Loucy (cell line): ENCODE results near the gene ADAMTS8.

ENCODE experiments used
- H2AFZ ChIP-seq: fragments of 200-600 bp; sonication (generic); 2 replicates; pipeline ENCODE4 v1.6.0; 2016; ENCODE audit warnings: antibody characterized with exemption, mild to moderate bottlenecking, low read length, moderate library complexity
- H3F3A ChIP-seq: fragments of 200-600 bp; 2 replicates; pipeline ENCODE4 v1.6.0; 2016; ENCODE audit warnings: antibody characterized with exemption, low read depth, mild to moderate bottlenecking
- H3K27me3 ChIP-seq: fragments of 200-600 bp; sonication (generic); 2 replicates; pipeline ENCODE4 v1.6.1; 2014; ENCODE audit warnings: low read length, mild to moderate bottlenecking; ENCODE audit not compliant: insufficient read depth, poor library complexity, severe bottlenecking
- H3K36me3 ChIP-seq: fragments of 200-600 bp; sonication (generic); 2 replicates; pipeline ENCODE4 v1.6.1; 2016; ENCODE audit warnings: low read length; ENCODE audit not compliant: insufficient read depth
- H3K4me1 ChIP-seq: fragments of 200-600 bp; sonication (generic); 2 replicates; pipeline ENCODE4 v1.5.1; 2014; ENCODE audit warnings: low read length, mild to moderate bottlenecking; ENCODE audit not compliant: insufficient read depth, poor library complexity, severe bottlenecking
- H3K4me2 ChIP-seq: fragments of 200-600 bp; sonication (generic); 2 replicates; pipeline ENCODE4 v1.6.0; 2014; ENCODE audit warnings: antibody characterized with exemption, low read length, low read depth, mild to moderate bottlenecking; ENCODE audit not compliant: poor library complexity, severe bottlenecking
- H3K4me3 ChIP-seq: fragments of 200-600 bp; sonication (generic); 2 replicates; pipeline ENCODE4 v1.5.1; 2014; ENCODE audit warnings: low read length, mild to moderate bottlenecking, mixed read lengths; ENCODE audit not compliant: poor library complexity, severe bottlenecking
- H3K79me2 ChIP-seq: fragments of 200-600 bp; sonication (generic); 2 replicates; pipeline ENCODE4 v1.6.1; 2014; ENCODE audit warnings: low read length; ENCODE audit not compliant: insufficient read depth
- H3K9ac ChIP-seq: fragments of 200-600 bp; sonication (generic); 2 replicates; pipeline ENCODE4 v1.6.0; 2014; ENCODE audit warnings: mild to moderate bottlenecking, low read depth, low read length, moderate library complexity; ENCODE audit not compliant: poor library complexity, severe bottlenecking
- H3K9me2 ChIP-seq: fragments of 200-600 bp; sonication (generic); replicated peaks from 2 replicates; pipeline ENCODE4 v1.6.1; 2016; ENCODE audit warnings: low read depth, low read length, mixed read lengths
- H3K9me3 ChIP-seq: fragments of 200-600 bp; sonication (generic); 2 replicates; pipeline ENCODE4 v1.6.1; 2014; ENCODE audit warnings: mild to moderate bottlenecking, antibody characterized with exemption, low read length, low read depth; ENCODE audit not compliant: insufficient read depth
- H4K20me1 ChIP-seq: fragments of 200-600 bp; sonication (generic); 2 replicates; pipeline ENCODE4 v1.6.0; 2014; ENCODE audit warnings: antibody characterized with exemption, low read length, mild to moderate bottlenecking; ENCODE audit not compliant: insufficient read depth, poor library complexity, severe bottlenecking
- EZH2phosphoT487 ChIP-seq: fragments of 200-600 bp; IDR thresholded peaks from 2 replicates; pipeline ENCODE4 v1.6.1; 2018; ENCODE audit warnings: antibody characterized with exemption, mild to moderate bottlenecking, moderate library complexity, borderline replicate concordance
- TF ChIP-seq, protein P1 (sequence below): fragments of 200-600 bp; sonication (generic); conservative IDR thresholded peaks from 2 replicates; pipeline ENCODE4 v1.5.1; 2014; ENCODE audit warnings: mild to moderate bottlenecking, antibody characterized with exemption, low read length

The ADAMTS8 gene

GRCh38 chr11:130433357-130433756, 4.9 kb upstream of the ADAMTS8 start:
- H3K27me3 ChIP-seq = peaks cover 5% of the 10 kb centered on the region
- TF ChIP-seq, protein P1, sequence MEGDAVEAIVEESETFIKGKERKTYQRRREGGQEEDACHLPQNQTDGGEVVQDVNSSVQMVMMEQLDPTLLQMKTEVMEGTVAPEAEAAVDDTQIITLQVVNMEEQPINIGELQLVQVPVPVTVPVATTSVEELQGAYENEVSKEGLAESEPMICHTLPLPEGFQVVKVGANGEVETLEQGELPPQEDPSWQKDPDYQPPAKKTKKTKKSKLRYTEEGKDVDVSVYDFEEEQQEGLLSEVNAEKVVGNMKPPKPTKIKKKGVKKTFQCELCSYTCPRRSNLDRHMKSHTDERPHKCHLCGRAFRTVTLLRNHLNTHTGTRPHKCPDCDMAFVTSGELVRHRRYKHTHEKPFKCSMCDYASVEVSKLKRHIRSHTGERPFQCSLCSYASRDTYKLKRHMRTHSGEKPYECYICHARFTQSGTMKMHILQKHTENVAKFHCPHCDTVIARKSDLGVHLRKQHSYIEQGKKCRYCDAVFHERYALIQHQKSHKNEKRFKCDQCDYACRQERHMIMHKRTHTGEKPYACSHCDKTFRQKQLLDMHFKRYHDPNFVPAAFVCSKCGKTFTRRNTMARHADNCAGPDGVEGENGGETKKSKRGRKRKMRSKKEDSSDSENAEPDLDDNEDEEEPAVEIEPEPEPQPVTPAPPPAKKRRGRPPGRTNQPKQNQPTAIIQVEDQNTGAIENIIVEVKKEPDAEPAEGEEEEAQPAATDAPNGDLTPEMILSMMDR = no peak
- no peak for TF ChIP-seq EZH2phosphoT487
- peaks cover 20% of the 10 kb centered on the region for H3K4me1 ChIP-seq
- H4K20me1 ChIP-seq = no peaks in the 10 kb centered on the region
- no peak overlapping the region for H3K4me3 ChIP-seq
- H3K79me2 ChIP-seq = no peaks in the 10 kb centered on the region
- H3K9me3 ChIP-seq = no peaks in the 10 kb centered on the region
- H2AFZ ChIP-seq = no peak overlapping the region
- H3K4me2 ChIP-seq = no peak overlapping the region
- H3K9ac ChIP-seq = no peak overlapping the region
- H3K9me2 ChIP-seq = no peaks in the 10 kb centered on the region
- no peaks in the 10 kb centered on the region for H3F3A ChIP-seq
- no peaks in the 10 kb centered on the region for H3K36me3 ChIP-seq

DNA sequence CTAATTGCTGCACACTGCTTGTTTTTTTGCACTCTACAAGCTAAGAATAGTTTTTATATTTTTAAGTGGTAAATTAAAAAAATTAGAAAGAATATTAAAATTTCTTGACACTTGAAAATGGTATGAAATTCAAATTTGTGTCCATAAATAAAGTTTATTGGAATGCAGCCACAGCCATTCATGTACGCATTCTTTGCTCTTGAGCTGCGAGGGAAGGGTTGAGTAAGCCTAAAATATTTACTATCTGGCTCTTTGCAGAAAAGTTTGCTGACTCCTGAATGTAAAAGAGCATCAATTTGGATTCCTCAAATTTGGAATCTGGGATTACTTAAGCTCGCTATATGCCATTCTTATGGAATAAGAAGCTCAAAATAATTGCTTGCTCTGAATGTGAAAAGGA, 3.4 kb upstream of the ADAMTS8 start:
- peaks cover 9% of the 10 kb centered on the region for H3K4me1 ChIP-seq
- no peaks in the 10 kb centered on the region for H4K20me1 ChIP-seq
- no peaks in the 10 kb centered on the region for H3K9me3 ChIP-seq
- H3K27me3 ChIP-seq = peaks cover 5% of the 10 kb centered on the region
- no peak overlapping the region for H3K4me3 ChIP-seq
- no peaks in the 10 kb centered on the region for H3F3A ChIP-seq
- TF ChIP-seq EZH2phosphoT487 = no peak
- TF ChIP-seq, protein P1 = no peak
- no peak overlapping the region for H2AFZ ChIP-seq
- no peaks in the 10 kb centered on the region for H3K36me3 ChIP-seq
- no peak overlapping the region for H3K9ac ChIP-seq
- no peaks in the 10 kb centered on the region for H3K9me2 ChIP-seq
- no peak overlapping the region for H3K4me2 ChIP-seq
- no peaks in the 10 kb centered on the region for H3K79me2 ChIP-seq

DNA sequence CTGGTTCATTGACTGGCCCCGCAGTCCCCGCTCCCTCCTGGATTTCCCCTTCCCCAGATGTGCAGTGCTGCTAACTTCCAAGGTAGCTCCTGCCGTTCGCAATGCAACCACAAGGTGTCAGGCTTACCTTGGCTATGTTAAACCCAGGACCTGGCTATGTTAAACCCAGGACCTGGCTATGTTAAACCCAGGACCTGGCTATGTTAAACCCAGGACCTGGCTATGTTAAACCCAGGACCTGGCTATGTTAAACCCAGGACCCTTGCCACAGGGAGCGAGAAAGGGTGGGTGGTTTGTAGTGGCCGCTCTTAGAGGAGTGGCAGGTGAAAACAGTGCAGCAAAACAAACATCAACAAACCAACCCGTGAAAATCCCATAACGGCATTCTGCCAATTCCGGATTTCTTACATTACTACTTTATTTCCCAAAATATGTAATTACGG, 2.9 kb upstream of the ADAMTS8 start:
- Histone ChIP-seq H3K4me1 (peaks cover 4% of the 10 kb centered on the region), H3K79me2 (no peaks in the 10 kb centered on the region), H3K36me3 (no peaks in the 10 kb centered on the region), H3K9me3 (no peaks in the 10 kb centered on the region), H3F3A (no peaks in the 10 kb centered on the region), H4K20me1 (no peaks in the 10 kb centered on the region), H3K4me2 (no peak overlapping the region), H3K27me3 (peaks cover 5% of the 10 kb centered on the region), H3K4me3 (no peak overlapping the region), H2AFZ (no peak overlapping the region), H3K9me2 (no peaks in the 10 kb centered on the region), H3K9ac (no peak overlapping the region)
- TF ChIP-seq, protein P1 = peak; percentile 72
- TF ChIP-seq EZH2phosphoT487 = no peak
